ENCODE results near the gene DGKH.

DGKH gene

GRCh38 chr13:42039946-42040729 is 8.3 kb upstream of the DGKH start:
- peak; percentile 68 to 89 (median 79) for DNase-seq (ENCODE audit: low read depth in 3 of 3)

GRCh38 chr13:42040730-42041010 is 7.8 kb upstream of the DGKH start:
- DNase-seq (ENCODE audit: low read depth in 3 of 3) = no peak

GRCh38 chr13:42041011-42041683 is 7.3 kb upstream of the DGKH start:
- DNase-seq (ENCODE audit: low read depth in 3 of 3) = peak in 2 of 3 experiments; percentile 29 to 56

- no peak for DNase-seq (ENCODE audit: low read depth in 3 of 3)
Observed at GRCh38 chr13:42041684-42042035, 6.8 kb upstream of the DGKH start.

- DNase-seq (ENCODE audit: low read depth in 3 of 3) = no peak
Observed at GRCh38 chr13:42043676-42044075, 4.8 kb upstream of the DGKH start.

GRCh38 chr13:42046448-42046847 is 2.0 kb upstream of the DGKH start:
- no peak for DNase-seq (ENCODE audit: low read depth in 3 of 3)

GRCh38 chr13:42047561-42048341 is 697 bp upstream of the DGKH start:
- DNase-seq (ENCODE audit: low read depth in 3 of 3) = peak in 1 of 3 experiments; percentile 39

GRCh38 chr13:42048684-42049453 is 421 bp downstream of the DGKH start:
- DNase-seq (ENCODE audit: low read depth in 3 of 3) = peak in 2 of 3 experiments; percentile 41 to 70

GRCh38 chr13:42049454-42049813 is 986 bp downstream of the DGKH start:
- no peak for DNase-seq (ENCODE audit: low read depth in 3 of 3)

GRCh38 chr13:42054798-42055499 is 6.5 kb downstream of the DGKH start:
- DNase-seq (ENCODE audit: low read depth in 3 of 3) = no peak

GRCh38 chr13:42055500-42056085 is 7.1 kb downstream of the DGKH start:
- DNase-seq (ENCODE audit: low read depth in 3 of 3) = no peak

GRCh38 chr13:42056146-42056545 is 7.7 kb downstream of the DGKH start:
- DNase-seq (ENCODE audit: low read depth in 3 of 3) = no peak

GRCh38 chr13:42056583-42056982 is 8.1 kb downstream of the DGKH start:
- no peak for DNase-seq (ENCODE audit: low read depth in 3 of 3)

GRCh38 chr13:42057918-42058530 is 9.6 kb downstream of the DGKH start:
- no peak for DNase-seq (ENCODE audit: low read depth in 3 of 3)

- no peak for DNase-seq (ENCODE audit: low read depth in 3 of 3)
Observed at GRCh38 chr13:42061943-42062342, 13.5 kb downstream of the DGKH start.

GRCh38 chr13:42063105-42063504 is 14.7 kb downstream of the DGKH start:
- DNase-seq (ENCODE audit: low read depth in 3 of 3) = no peak

- DNase-seq (ENCODE audit: low read depth in 3 of 3) = no peak
Observed at GRCh38 chr13:42064259-42064658, 15.8 kb downstream of the DGKH start.

- DNase-seq (ENCODE audit: low read depth in 3 of 3) = no peak
Observed at GRCh38 chr13:42064966-42065365, 16.5 kb downstream of the DGKH start.

- no peak for DNase-seq (ENCODE audit: low read depth in 3 of 3)
Observed at GRCh38 chr13:42065414-42065813, 17.0 kb downstream of the DGKH start.

GRCh38 chr13:42066542-42066941 is 18.1 kb downstream of the DGKH start:
- no peak for DNase-seq (ENCODE audit: low read depth in 3 of 3)

- no peak for DNase-seq (ENCODE audit: low read depth in 3 of 3)
Observed at GRCh38 chr13:42068886-42069285, 20.4 kb downstream of the DGKH start.
